HG03439 (cell line): ENCODE measurements around the gene FAM131A.

ENCODE experiments used
- ATAC-seq: cut with Tn5 transposase; IDR thresholded peaks from one replicate; pipeline ENCODE4 v1.9.1; 2021; ENCODE audit warnings: mild to moderate bottlenecking, moderate library complexity; ENCODE audit not compliant: unreplicated experiment

Gene FAM131A, protein sequence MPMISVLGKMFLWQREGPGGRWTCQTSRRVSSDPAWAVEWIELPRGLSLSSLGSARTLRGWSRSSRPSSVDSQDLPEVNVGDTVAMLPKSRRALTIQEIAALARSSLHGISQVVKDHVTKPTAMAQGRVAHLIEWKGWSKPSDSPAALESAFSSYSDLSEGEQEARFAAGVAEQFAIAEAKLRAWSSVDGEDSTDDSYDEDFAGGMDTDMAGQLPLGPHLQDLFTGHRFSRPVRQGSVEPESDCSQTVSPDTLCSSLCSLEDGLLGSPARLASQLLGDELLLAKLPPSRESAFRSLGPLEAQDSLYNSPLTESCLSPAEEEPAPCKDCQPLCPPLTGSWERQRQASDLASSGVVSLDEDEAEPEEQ

GRCh38 chr3:184337399-184337714, at the start of gene FAM131A:
TSS of gene FAM131A (plus strand) at chr3:184337600. CDS start at chr3:184337631, 31 bp downstream.
- ATAC-seq: no peak

- no peak for ATAC-seq
These were observed 47.9 kb upstream of the FAM131A start for GRCh38 chr3:184289426-184289938.

- no peak for ATAC-seq
These were observed 47.1 kb upstream of the FAM131A start for GRCh38 chr3:184290331-184290730.

DNA sequence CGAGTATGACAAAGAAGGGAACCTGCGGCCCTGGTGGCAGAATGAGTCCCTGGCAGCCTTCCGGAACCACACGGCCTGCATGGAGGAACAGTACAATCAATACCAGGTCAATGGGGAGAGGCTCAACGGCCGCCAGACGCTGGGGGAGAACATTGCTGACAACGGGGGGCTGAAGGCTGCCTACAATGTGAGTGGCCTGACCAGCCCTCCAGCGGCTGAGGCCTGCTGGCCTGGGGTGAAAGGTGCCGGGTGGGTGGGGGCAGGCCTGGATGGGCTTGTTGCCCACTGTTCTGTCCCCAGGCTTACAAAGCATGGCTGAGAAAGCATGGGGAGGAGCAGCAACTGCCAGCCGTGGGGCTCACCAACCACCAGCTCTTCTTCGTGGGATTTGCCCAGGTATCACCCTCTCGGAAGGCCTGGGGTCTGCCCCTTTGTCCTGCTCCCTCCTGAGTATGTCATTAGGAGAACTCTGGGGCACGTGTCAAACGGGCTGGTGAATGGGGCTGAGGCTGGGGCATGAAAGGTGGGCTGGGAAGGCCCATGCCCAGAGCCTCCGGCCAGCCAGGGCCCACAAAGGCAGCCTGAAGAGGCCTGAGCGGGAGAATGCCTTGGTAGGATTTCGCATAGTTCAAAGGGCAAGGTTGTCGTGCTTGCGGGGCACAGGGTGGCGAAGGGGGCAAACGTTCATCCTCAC, 46.2 kb upstream of the FAM131A start:
- ATAC-seq: no peak

- no peak for ATAC-seq
These were observed 45.5 kb upstream of the FAM131A start for GRCh38 chr3:184291738-184292445.

DNA sequence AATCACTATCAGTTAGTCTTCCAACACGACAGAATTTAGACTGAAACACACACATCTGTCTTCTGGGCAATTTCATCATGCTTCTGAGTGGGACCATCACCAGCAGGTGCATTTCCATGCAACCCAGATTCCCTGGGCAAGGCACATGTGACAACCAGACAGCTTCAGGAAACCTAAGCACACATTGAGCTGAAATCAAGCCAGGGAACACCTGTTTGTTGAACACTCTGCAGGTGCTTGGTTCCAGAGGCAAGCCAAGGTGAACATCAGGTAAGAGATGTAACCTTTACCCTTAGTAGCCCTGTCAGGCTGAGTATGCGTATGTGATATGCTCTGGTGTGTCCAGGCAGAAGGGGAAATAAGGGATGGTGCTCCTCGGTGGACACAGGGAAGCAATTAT, 41.6 kb upstream of the FAM131A start:
- no peak for ATAC-seq

GRCh38 chr3:184296616-184297015, 40.8 kb upstream of the FAM131A start:
- no peak for ATAC-seq

DNA sequence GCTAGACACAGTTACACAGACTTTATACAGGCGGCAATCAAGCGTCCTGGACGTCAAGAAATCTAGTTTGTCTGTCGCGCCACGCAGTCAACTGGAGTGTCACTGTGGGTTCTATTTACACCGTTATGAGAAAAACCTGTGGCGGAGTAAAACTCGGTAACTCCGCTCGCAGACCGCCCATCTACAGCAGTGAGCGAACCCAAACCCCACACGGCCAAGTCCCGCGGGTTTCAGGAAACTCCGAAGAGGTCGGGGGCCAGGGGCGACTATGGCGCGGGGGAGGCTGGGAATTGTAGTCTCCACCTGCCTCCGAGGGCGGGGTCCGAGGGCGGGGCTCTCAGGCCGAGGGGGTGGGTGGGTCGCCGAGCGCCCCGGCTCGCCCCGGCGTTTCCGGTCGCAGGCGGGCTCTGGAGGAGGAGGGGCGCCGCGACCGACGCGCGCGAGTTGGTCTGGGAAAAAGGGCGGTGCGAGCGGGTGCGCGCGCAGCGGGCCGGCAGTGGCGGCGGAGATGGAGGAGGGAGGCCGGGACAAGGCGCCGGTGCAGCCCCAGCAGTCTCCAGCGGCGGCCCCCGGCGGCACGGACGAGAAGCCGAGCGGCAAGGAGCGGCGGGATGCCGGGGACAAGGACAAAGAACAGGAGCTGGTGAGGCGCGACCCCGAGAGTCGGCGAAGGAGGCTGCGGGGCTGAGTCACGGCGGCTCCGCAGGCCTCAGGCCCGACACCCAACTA, 38.5 kb upstream of the FAM131A start, which contains the start of gene PSMD2:
TSS of gene PSMD2 (plus strand) at position 483 of the 729 bp plus-strand sequence. CDS start at position 509, 26 bp downstream.
- peak; percentile 87 for ATAC-seq

GRCh38 chr3:184299488-184300377, 37.7 kb upstream of the FAM131A start:
- ATAC-seq: no peak

DNA sequence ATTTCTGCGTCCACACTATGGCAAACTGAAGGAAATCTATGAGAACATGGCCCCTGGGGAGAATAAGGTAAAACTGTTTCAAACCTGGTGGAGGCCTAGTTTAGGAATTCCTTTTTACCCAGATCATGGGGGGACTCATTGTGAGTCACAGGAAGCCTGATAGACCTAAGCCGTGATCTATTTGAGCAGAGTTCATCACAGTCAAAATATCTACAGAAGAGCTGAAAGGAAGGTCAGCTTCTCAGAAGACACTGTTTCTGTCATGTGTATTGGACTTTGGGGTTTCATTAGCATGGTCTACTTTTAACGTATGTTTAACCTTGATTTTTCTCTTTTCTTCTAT, 37.1 kb upstream of the FAM131A start:
- ATAC-seq: no peak

GRCh38 chr3:184305577-184305976, 31.8 kb upstream of the FAM131A start:
- no peak for ATAC-seq

- no peak for ATAC-seq
These were observed 30.9 kb upstream of the FAM131A start for GRCh38 chr3:184306341-184306972.

GRCh38 chr3:184307915-184308314, 29.5 kb upstream of the FAM131A start:
- ATAC-seq: no peak

- ATAC-seq: no peak
These were observed 28.7 kb upstream of the FAM131A start for GRCh38 chr3:184308744-184309143.

DNA sequence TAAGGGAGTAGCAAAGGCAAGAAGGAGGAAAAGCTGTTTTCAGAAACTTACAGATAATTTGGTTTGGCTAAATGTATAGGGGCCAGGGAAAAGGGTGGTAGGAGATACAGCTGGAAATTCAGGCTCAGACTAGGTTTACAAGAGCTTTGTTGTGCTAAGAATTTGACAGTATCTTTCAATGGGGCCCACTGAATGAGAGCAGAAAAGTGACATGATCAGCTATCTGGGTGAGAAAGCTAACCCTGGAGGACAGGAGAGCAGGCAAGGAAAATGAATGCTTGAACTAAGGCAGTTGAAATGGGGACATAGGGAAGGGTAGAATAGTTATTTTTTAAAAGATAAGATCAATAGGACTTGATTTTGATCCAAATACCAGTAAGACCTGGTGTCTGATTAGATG, 25.8 kb upstream of the FAM131A start:
- ATAC-seq: no peak

DNA sequence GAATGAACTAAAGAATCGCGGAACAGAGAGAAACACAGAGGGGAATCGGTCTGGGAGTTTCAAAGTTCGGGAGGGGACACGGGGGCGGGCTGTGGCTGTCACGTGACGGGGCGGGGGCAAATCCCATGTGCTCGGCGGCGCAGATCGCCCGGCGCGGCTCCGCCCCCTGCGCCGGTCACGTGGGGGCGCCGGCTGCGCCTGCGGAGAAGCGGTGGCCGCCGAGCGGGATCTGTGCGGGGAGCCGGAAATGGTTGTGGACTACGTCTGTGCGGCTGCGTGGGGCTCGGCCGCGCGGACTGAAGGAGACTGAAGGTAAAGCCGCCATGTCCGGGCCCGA, 23.1 kb upstream of the FAM131A start, which contains the start of gene EIF4G1:
TSS of gene EIF4G1 (plus strand) at position 244 of the 337 bp plus-strand sequence. CDS start 1,191 bp downstream, outside the sequence.
- ATAC-seq: peak; percentile 80

- ATAC-seq: peak; percentile 34
These were observed 22.5 kb upstream of the FAM131A start for GRCh38 chr3:184314700-184315542.

- ATAC-seq: no peak
These were observed 21.9 kb upstream of the FAM131A start for GRCh38 chr3:184315543-184315867.
